Peyer's patch (tissue), 4 donors: ENCODE data around the gene PPP1CA.

Source experiments
- POLR2A ChIP-seq, 2 donors: fragments of 450-650 bp; IDR thresholded peaks; one replicate each; pipeline ENCODE4 v1.5.1; 2017; ENCODE audit warnings: antibody characterized with exemption in 2 of 2, mild to moderate bottlenecking in 2 of 2, moderate library complexity in 2 of 2
- TF ChIP-seq, protein P1 (sequence below), 6 experiments: fragments of 450-650 bp in 4 of 6; fragments of 200-600 bp in 2 of 6; sonication (generic) in 1 of 6; IDR thresholded peaks; one replicate each; pipeline ENCODE4 v1.5.1; 2017 to 2019; ENCODE audit warnings: antibody characterized with exemption in 6 of 6, mild to moderate bottlenecking in 3 of 6, moderate library complexity in 1 of 6

DNA sequence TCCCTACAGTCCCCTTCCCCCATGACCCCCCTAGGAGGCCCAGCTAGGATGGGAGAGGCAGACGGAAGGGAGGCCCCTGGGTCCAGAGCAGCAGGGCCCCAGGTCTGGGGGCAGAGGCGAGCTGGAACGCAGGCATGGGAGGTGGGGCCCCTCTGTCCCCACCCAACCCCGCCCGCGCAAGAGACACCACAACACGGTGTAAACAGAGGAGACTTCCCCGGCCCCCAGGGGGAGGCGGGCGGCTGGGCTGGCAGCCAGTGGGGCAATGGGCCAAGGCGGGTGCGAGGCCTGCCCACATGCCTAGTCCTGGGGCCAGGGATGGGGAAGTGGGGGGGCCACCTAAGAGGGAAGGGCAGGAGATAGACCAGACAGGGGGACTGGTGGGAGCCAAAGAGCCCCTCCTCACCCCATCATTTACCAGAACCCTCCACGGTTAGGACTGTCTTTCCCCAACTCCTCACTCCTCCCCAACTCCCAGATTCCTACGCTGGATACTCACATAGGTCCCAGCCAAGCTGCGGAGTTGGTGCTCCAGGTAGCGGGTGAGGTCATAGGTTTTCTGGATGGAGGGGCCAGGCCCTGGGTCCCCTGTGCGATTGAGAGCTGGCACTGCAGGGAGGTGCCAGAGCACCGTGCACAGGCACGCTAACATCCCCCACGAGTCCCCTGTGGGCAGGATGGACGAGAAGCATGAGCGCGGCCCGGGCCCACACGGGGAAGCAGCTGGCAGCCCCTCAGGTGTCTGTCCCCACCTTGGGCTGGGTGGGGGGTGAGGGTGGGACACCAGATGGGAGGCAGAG lies 34.5 kb downstream of the PPP1CA start:
- TF ChIP-seq, protein P1, sequence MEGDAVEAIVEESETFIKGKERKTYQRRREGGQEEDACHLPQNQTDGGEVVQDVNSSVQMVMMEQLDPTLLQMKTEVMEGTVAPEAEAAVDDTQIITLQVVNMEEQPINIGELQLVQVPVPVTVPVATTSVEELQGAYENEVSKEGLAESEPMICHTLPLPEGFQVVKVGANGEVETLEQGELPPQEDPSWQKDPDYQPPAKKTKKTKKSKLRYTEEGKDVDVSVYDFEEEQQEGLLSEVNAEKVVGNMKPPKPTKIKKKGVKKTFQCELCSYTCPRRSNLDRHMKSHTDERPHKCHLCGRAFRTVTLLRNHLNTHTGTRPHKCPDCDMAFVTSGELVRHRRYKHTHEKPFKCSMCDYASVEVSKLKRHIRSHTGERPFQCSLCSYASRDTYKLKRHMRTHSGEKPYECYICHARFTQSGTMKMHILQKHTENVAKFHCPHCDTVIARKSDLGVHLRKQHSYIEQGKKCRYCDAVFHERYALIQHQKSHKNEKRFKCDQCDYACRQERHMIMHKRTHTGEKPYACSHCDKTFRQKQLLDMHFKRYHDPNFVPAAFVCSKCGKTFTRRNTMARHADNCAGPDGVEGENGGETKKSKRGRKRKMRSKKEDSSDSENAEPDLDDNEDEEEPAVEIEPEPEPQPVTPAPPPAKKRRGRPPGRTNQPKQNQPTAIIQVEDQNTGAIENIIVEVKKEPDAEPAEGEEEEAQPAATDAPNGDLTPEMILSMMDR (IDR thresholded peaks at IDR 0.05) = no peak
- no peak for TF ChIP-seq POLR2A (IDR thresholded peaks at IDR 0.05)
